Common myeloid progenitor, CD34-positive (primary cell): Measurements from ENCODE around the gene GLB1L3.

ENCODE experiments used
- CTCF ChIA-PET: fragments of 350-600 bp; sonication (Branson Sonifier 250); formaldehyde crosslinking; loops from one replicate; lab custom pipeline; 2021; ENCODE audit warnings: antibody characterized with exemption; lab: Charles Lee
- POLR2A ChIA-PET: fragments of 350-600 bp; sonication (Branson Sonifier 250); formaldehyde crosslinking; loops from one replicate; lab custom pipeline; 2021; ENCODE audit warnings: antibody characterized with exemption; lab: Charles Lee
- DNase-seq, 3 donors: peaks; one replicate each; pipeline versions ENCODE4 v3.0.0 to v3.0.0-alpha.2; 2013
- H3K27ac ChIP-seq, 2 experiments: 1 replicate in 1 of 2; 2 replicates in 1 of 2; pipeline ENCODE4 v1.7.0; 2013; ENCODE audit warnings: inconsistent platforms in 2 of 2, low read length in 2 of 2, mild to moderate bottlenecking in 2 of 2, low read depth in 1 of 2, moderate library complexity in 1 of 2; ENCODE audit not compliant: severe bottlenecking in 2 of 2, insufficient read depth in 1 of 2, poor library complexity in 1 of 2
- H3K27me3 ChIP-seq, 5 experiments: replicated peaks in 2 of 5; 1 replicate in 3 of 5; 2 replicates in 2 of 5; pipeline versions ENCODE4 v1.6.1 to v1.7.0; 2013; ENCODE audit warnings: low read length in 4 of 5, mild to moderate bottlenecking in 2 of 5, moderate library complexity in 2 of 5, inconsistent platforms in 1 of 5; ENCODE audit not compliant: insufficient read depth in 5 of 5, control insufficient read depth in 4 of 5
- H3K36me3 ChIP-seq, 4 experiments: 1 replicate in 2 of 4; 2 replicates in 2 of 4; pipeline versions ENCODE4 v1.6.1 to v1.7.0; 2013; ENCODE audit warnings: low read length in 3 of 4, control low read depth in 1 of 4, mild to moderate bottlenecking in 1 of 4; ENCODE audit not compliant: control insufficient read depth in 4 of 4, insufficient read depth in 4 of 4
- H3K4me1 ChIP-seq, 4 experiments: 1 replicate in 3 of 4; 2 replicates in 1 of 4; pipeline versions ENCODE4 v1.6.1 to v1.7.1; 2013; ENCODE audit warnings: low read length in 3 of 4, mild to moderate bottlenecking in 3 of 4, control low read depth in 1 of 4, inconsistent platforms in 1 of 4, moderate library complexity in 1 of 4; ENCODE audit not compliant: control insufficient read depth in 4 of 4, insufficient read depth in 4 of 4; ENCODE audit errors: control extremely low read depth in 1 of 4
- H3K4me3 ChIP-seq, 7 experiments: 1 replicate in 4 of 7; 2 replicates in 3 of 7; pipeline versions ENCODE4 v1.5.1 to v1.7.0; 2013; ENCODE audit warnings: mild to moderate bottlenecking in 7 of 7, low read length in 6 of 7, moderate library complexity in 6 of 7, inconsistent platforms in 2 of 7, low read depth in 2 of 7, control low read depth in 1 of 7; ENCODE audit not compliant: insufficient read depth in 4 of 7, control insufficient read depth in 1 of 7; ENCODE audit errors: extremely low read depth in 1 of 7
- H3K9me3 ChIP-seq, 5 experiments: 1 replicate in 4 of 5; 2 replicates in 1 of 5; pipeline versions ENCODE4 v1.6.1 to v1.7.1; 2013; ENCODE audit warnings: low read length in 4 of 5, mild to moderate bottlenecking in 2 of 5, inconsistent platforms in 1 of 5, low read depth in 1 of 5, moderate library complexity in 1 of 5; ENCODE audit not compliant: control insufficient read depth in 4 of 5, insufficient read depth in 2 of 5; ENCODE audit errors: control extremely low read depth in 1 of 5
- WGBS: methylation state at CpG from one replicate; pipeline ENCODE4 v1.1.5; 2013; ENCODE audit not compliant: insufficient coverage; 5-methylcytosine and 5-hydroxymethylcytosine counted together

GLB1L3 gene

DNA sequence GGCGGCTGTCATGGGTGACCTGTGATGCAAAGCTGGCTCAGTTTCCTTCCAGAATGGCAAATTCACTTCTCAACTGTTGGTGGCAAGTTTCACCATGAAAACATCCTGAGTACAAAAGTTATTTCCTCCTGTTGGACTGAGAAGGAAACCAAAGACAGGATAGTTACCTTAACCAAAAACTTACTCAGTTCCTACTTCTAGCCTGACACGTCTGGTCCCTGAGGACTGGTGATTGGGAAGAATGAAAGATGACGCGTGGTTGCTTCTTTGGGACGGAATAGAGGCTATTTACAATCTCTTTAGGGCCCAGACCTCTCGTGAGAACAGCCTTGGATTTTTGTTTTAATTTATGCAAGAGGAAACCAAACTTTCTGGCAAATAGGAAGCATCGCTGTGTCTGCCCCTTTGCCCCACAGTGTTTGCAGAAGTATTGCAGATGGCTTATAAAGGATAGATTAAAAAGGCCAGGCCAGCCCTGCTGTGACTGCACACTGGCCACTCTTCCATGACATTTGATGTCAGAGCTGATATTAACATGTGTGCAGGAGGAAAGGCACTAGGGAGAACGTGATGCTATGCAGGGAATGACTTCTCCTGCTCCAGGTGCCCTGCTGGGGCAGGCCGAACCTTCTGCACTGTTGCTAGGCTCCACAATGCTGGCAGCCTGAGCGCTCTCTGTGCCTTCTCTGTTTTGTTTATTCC lies 44.1 kb upstream of the GLB1L3 start:
- 42% methylated on average over 8 of the region's 10 CpGs for WGBS
- CTCF ChIA-PET, result interaction anchor here (1.6 kb wide), 1 partner anchor 170 kb away, joined by 3 read pairs; no protein-coding TSS in a partner anchor
- peak overlapping the region in 1 of 2 experiments; percentile 45 for H3K27ac ChIP-seq

DNA sequence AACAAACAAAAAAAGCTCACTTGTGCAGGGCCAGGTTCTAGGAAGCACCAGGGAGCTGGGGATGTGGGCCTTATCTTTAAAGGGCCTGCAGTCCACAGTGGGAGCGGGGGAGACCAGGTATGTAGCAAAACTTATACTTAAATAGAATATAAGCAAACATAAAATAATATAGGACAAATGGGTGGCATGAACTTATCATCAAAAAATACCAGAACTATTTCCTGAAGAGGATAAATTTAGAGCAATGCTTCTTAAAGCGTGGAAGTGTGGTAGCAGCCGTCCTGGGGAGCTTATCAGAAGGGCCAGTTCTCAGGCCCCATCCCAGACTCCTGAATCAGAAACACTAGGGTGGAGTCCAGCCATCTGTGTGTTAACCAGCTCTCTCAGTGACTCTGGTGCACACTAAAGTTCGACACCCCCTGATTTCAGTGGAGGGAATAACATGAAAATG lies 42.4 kb upstream of the GLB1L3 start:
- CTCF ChIA-PET, result interaction anchor here (1.0 to 2.1 kb wide), 7 partner anchors 9 to 40 kb away, joined by 3 to 9 read pairs (median 3); partner anchors contain the start of gene VPS26B
- no peaks in the 10 kb centered on the region for H3K27me3 ChIP-seq
- peaks cover 8 to 32% (median 30%) of the 10 kb centered on the region in 4 experiments for H3K4me1 ChIP-seq
- no peak overlapping the region for H3K4me3 ChIP-seq
- POLR2A ChIA-PET, result no interaction called here
- no peak overlapping the region for H3K27ac ChIP-seq
- H3K36me3 ChIP-seq, result peaks cover 5 to 40% (median 17%) of the 10 kb centered on the region in 4 experiments
- 55% methylated on average over 3 of the region's 4 CpGs for WGBS
- no peak for DNase-seq
- H3K9me3 ChIP-seq, result no peaks in the 10 kb centered on the region

More for the DNA sequence above, 44.1 kb upstream of the GLB1L3 start:
- peak in 2 of 3 donors; percentile 47 to 52 for DNase-seq
- no peaks in the 10 kb centered on the region for H3K27me3 ChIP-seq
- peaks cover 8 to 38% (median 32%) of the 10 kb centered on the region in 4 experiments for H3K4me1 ChIP-seq
- POLR2A ChIA-PET, result no interaction called here
- H3K9me3 ChIP-seq, result no peaks in the 10 kb centered on the region
- H3K36me3 ChIP-seq, result peaks cover 5 to 28% (median 17%) of the 10 kb centered on the region in 4 experiments
- no peak overlapping the region for H3K4me3 ChIP-seq

DNA sequence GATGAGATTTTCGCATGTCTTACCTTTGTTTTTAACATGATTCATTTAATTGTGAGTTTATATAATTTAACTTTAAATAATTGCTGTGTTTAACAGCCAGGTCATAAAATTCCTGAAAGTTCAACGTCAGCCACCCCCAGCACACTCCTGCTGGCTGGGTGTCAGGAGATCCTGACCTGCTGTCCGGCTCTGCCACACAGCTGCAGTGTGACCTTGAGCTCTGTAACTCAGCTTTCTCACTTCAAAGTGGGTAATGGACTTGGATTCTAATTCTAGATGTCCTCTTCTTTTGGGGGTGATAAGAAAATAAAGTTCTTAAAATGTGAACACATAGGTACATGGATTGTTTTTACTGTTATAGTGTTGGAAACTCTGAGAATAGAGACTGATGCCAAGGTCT lies 40.8 kb upstream of the GLB1L3 start:
- no peak for DNase-seq
- peaks cover 8 to 28% (median 26%) of the 10 kb centered on the region in 4 experiments for H3K4me1 ChIP-seq
- no peaks in the 10 kb centered on the region for H3K9me3 ChIP-seq
- 100% methylated on average over 1 of the region's 3 CpGs for WGBS
- peaks cover 9 to 54% (median 29%) of the 10 kb centered on the region in 4 experiments for H3K36me3 ChIP-seq
- H3K27me3 ChIP-seq, result no peaks in the 10 kb centered on the region
- H3K27ac ChIP-seq, result no peak overlapping the region
- POLR2A ChIA-PET, result no interaction called here
- CTCF ChIA-PET, result interaction anchor here (1.3 kb wide), 1 partner anchor 10 kb away, joined by 4 read pairs; no protein-coding TSS in a partner anchor
- H3K4me3 ChIP-seq, result no peak overlapping the region

DNA sequence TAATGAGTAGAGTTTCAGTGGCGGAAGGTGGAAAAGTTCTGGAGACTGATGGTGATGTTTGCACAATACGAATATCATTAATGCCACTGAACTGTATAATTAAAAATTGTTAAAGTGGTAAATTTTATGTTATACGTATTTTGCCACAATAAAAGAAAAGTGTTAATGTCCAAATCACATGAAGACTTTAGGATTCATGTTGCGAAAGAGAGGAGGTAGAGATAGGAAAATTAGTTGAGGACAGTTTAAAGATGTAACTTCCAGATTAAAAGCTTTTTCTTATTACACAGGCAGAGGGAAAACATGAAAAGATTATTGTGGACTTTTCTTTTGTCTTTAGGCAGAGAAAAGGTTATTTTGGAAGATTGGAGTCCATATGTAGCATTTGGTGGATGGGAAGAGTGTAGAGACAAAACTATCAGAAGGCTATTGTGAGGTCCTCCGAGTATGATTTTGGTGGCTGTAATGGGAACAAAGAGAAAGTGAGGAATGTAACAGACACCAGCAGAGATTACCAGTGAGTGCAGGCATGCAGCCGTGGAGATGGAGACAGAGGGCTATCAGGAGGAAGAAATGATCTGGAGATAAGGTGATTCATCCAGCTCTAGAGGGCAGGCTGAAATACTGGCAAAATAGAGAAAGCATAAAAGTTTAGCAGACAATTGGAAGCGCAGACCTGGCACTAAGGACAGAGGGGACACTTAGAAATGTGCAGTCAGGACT lies 39.2 kb upstream of the GLB1L3 start:
- Histone ChIP-seq H3K27me3 (no peaks in the 10 kb centered on the region), H3K4me1 (peaks cover 4 to 12% (median 10%) of the 10 kb centered on the region in 4 experiments), H3K4me3 (no peak overlapping the region), H3K9me3 (no peaks in the 10 kb centered on the region), H3K36me3 (peaks cover 9 to 64% (median 38%) of the 10 kb centered on the region in 4 experiments), H3K27ac (no peak overlapping the region)
- no peak for DNase-seq
- 99% methylated on average over 4 of the region's 7 CpGs for WGBS
- CTCF ChIA-PET, result interaction anchor here (1.3 kb wide), 1 partner anchor 8 kb away, joined by 4 read pairs; no protein-coding TSS in a partner anchor
- POLR2A ChIA-PET, result no interaction called here

DNA sequence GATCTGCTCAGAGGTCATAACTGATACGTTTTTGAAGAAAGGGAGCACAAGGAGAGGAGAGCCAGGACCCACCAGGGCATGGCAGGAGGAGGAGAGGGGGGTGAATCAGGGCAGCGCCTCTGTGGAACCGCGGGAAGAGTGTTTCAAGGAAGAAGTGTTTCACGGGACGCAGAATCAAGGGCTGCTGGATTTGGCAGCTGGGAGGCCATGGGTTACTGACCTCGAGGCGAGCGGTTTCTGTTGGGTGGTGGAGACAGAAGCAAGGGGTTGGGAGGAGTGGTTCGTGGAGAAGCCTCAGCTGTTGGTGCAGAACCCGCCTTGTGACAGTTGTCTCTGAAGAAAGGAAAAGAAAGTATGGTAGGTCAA lies 38.6 kb upstream of the GLB1L3 start:
- Histone ChIP-seq H3K36me3 (peaks cover 9 to 68% (median 44%) of the 10 kb centered on the region in 4 experiments), H3K27me3 (no peaks in the 10 kb centered on the region), H3K9me3 (no peaks in the 10 kb centered on the region), H3K4me3 (no peak overlapping the region), H3K27ac (no peak overlapping the region), H3K4me1 (peaks cover under 1 to 6% (median 5%) of the 10 kb centered on the region in 4 experiments)
- 99% methylated on average over 9 of the region's 11 CpGs for WGBS
- ChIA-PET POLR2A (no interaction called here), CTCF (interaction anchor here (1.3 kb wide), 1 partner anchor 8 kb away, joined by 4 read pairs; no protein-coding TSS in a partner anchor)
- no peak for DNase-seq

DNA sequence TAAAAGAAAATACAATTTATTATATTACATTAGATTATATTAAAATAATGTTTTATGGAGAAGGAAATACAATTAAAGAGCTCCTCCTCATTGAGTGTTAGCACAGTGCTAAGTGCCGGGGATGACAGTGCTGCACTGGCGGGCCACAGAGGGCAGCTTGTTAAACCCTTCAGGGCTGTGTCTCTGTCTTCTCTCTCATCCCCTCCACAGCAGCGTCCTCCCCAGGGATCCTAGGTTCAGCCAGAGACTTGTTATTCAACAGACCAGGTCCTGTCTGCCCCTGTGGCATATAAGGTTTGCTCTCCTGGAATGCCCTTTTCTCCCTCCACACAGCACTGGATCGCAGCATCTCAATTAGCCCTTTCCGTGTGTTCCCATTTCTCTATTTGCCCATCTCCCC lies 37.2 kb upstream of the GLB1L3 start:
- H3K4me1 ChIP-seq, result no peaks in the 10 kb centered on the region
- H3K4me3 ChIP-seq, result no peak overlapping the region
- no peak overlapping the region for H3K27ac ChIP-seq
- peaks cover 12 to 82% (median 56%) of the 10 kb centered on the region in 4 experiments for H3K36me3 ChIP-seq
- no peaks in the 10 kb centered on the region for H3K27me3 ChIP-seq
- no peaks in the 10 kb centered on the region for H3K9me3 ChIP-seq
- WGBS, result 100% methylated on average over 4 of the region's 5 CpGs
- ChIA-PET POLR2A (no interaction called here), CTCF (interaction anchor here (2.0 kb wide), 1 partner anchor 10 kb away, joined by 5 read pairs; no protein-coding TSS in a partner anchor)
- no peak for DNase-seq
